Coronary artery (tissue), 2 donors: ENCODE results near the gene CSK.

ENCODE experiments used
- DNase-seq: peaks from one replicate; pipeline ENCODE4 v3.0.0-alpha.2; 2017; ENCODE audit warnings: low spot score
- H3K27ac ChIP-seq, 2 donors: fragments of 200-600 bp; sonication (generic); one replicate each; pipeline ENCODE4 v1.5.1; 2016 to 2019
- H3K4me3 ChIP-seq: fragments of 200-600 bp; sonication (generic); 2 replicates; pipeline ENCODE4 v1.5.1; 2016; ENCODE audit warnings: mild to moderate bottlenecking, moderate library complexity
- TF ChIP-seq, protein P1 (sequence below): fragments of 200-600 bp; sonication (generic); IDR thresholded peaks from one replicate; pipeline ENCODE4 v1.5.1; 2019; ENCODE audit warnings: antibody characterized with exemption

The CSK gene

DNA sequence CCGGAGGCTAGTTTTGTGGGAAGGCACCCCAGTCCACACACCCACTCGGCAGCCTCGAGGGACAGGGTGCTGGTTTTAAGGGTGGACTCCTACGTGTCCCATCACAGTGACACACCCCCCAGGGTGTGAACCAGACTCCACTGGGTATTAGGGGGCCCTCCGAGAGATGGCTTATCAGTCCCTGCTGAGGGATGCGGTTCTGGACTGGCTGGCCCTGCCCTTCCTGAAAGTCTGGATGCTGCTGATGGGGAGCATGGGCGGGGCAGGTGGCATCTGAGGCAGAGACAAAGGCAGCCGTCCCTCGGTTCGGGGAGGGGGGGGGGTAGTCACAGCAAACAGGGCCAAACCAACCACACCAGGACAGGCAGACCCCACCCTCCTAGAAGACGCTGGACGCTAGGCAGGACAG is 62.0 kb downstream of the CSK start:
- Histone ChIP-seq H3K4me3 (peak overlapping the region; percentile 100), H3K27ac (peak overlapping the region in 1 of 2 donors; percentile 92)
- DNase-seq, result no peak
- TF ChIP-seq, protein P1, sequence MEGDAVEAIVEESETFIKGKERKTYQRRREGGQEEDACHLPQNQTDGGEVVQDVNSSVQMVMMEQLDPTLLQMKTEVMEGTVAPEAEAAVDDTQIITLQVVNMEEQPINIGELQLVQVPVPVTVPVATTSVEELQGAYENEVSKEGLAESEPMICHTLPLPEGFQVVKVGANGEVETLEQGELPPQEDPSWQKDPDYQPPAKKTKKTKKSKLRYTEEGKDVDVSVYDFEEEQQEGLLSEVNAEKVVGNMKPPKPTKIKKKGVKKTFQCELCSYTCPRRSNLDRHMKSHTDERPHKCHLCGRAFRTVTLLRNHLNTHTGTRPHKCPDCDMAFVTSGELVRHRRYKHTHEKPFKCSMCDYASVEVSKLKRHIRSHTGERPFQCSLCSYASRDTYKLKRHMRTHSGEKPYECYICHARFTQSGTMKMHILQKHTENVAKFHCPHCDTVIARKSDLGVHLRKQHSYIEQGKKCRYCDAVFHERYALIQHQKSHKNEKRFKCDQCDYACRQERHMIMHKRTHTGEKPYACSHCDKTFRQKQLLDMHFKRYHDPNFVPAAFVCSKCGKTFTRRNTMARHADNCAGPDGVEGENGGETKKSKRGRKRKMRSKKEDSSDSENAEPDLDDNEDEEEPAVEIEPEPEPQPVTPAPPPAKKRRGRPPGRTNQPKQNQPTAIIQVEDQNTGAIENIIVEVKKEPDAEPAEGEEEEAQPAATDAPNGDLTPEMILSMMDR, result no peak

DNA sequence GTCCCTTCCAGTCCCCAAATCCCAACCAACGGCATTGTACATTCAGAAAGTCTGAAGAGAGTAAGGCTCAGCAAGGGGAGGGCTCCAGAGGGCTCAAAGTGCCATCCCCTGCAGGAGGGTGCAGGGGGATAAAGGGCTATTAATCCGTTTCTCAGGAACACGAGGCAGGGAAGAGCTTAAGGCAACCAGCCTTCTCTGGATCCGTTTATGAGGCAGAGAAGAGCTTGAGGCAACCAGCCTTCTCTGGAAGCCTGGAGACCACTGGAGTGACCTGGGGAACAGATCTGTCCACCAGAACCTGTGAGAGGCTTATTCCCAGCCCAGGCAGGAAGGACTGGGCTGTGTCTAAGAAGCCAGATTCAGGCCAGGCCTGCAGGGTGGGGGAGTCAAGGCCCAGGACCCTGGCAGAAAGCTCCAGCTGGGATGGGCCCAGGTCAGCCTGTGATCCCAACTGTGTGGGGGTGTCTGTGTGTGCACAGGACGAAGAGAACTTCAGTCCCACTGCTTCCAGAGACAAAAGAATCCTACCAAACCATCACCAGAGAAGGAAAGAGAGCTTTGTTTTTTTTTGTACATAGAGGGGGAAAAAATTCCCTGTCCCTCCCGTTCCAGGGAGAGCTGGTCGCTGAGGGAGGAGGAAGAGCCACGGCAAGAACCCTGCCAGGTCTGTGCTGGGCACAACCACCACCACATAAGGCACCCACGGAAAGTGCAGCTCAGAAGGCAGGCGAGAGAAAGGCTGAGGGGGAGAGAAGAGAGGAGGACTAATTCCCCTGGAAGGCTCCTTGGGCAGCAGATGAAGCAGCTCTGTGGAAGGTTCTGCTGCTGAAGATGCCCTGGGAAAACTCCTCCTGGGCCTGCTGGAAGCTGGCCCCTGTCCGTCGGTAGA is 62.7 kb downstream of the CSK start:
- H3K4me3 ChIP-seq, result no peak overlapping the region
- peak overlapping the region in 1 of 2 donors; percentile 92 for H3K27ac ChIP-seq

DNA sequence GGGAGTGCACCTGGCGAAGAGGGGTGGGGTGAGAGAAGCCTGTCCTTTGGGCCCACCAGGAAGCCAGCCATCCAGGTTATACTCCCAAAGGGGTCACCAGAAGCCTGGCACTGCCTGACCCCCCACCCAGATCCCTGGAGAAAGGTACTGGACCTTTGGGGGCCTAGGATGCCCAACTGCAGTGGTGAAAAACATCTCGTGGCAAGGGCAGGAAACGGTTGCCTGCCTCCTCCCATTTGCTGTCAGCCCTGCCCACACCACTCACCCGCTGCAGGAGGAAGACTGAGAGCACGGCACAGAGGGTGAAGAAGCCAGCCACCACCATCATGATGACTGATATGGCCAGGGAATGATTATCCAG is 63.3 kb downstream of the CSK start:
- no peak for DNase-seq
- Histone ChIP-seq H3K27ac (no peak overlapping the region), H3K4me3 (no peak overlapping the region)
- TF ChIP-seq, protein P1, result no peak

More for the DNA sequence above, 62.7 kb downstream of the CSK start:
- DNase-seq, result no peak
- TF ChIP-seq, protein P1, result no peak

DNA sequence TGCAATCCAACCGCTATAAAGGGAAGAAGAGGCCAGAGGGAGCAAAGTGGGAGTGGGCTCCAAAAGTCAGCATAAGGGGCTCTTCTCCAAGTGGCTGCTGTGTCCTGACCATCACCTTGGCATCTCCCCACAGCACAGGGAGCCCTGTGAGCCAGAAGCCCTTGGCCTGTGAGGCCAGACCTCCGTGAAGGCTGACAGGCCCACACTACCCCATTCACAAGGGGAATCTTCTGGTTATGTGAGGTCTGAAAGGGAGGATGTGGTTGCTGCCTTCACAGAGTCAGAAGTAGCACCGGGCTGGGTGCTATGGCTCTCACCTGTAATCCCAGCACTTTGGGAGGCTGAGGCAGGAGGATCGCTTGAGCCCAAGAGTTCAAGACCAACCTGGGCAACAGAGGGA is 63.7 kb downstream of the CSK start:
- DNase-seq, result no peak
- TF ChIP-seq, protein P1, result no peak
- no peak overlapping the region for H3K4me3 ChIP-seq
- no peak overlapping the region for H3K27ac ChIP-seq

DNA sequence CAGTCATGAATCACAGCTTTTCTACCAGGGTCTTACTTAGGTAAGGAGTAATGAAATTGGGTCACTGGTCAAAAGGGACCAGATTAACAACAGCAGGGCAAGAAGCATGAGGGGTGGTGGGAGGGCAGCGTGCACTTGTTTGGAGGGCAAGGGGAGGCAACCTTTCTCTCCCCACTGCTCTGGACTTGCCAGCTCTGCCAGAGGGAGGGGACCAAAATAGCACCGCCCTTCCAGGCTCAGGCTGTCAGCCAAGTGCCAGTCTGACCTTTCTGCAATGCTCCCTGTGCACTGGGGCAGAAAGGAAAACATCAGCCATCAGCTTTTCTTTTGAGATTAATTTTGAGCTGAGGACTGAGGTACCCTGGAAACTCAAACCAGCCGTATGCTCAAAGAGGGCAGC is 65.6 kb downstream of the CSK start:
- H3K4me3 ChIP-seq, result no peak overlapping the region
- no peak for DNase-seq
- no peak overlapping the region for H3K27ac ChIP-seq
- TF ChIP-seq, protein P1, result no peak

DNA sequence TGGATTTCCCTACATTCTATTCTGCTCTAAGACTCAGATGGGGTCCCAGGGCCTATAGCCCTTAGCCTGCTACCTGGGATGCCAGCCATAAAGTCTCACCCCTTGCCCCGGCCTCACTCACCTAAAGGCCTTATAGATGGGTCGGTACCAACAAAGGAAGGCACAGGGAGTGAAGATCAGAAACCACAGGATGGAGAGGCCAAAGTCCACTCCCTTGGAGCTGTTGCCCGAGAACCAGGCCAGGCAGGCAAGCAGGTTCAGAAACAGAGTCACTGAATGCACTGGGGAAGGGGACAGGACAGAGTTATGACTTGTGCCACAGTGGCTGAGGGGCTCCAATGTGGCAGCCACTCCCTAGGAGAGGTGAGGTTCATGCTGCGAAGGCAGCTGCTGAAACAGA is 68.5 kb downstream of the CSK start:
- Histone ChIP-seq H3K4me3 (no peak overlapping the region), H3K27ac (no peak overlapping the region)
- no peak for DNase-seq
- TF ChIP-seq, protein P1, result no peak

DNA sequence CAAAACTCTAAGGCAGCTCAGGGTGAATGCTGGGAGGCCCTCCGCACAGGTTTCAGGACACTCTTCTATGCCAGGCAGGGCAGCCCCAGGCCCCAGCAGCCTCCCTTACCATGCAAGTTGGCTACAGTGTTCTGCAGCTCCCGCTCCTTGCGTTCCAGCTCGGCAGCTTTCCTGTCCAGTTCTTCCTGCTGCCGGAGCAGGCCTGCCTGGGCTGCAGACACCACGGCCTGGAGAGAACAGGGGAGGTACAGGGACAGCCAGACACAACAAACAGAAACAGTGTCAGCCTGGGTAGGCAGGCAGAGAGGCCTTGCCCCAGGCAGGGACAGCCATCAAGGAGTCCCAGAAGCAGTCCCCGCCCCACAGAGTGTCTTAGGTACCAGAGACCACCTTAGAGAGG is 70.1 kb downstream of the CSK start:
- H3K4me3 ChIP-seq, result no peak overlapping the region
- TF ChIP-seq, protein P1, result no peak
- no peak for DNase-seq
- H3K27ac ChIP-seq, result no peak overlapping the region
